8988T (cell line): ENCODE data around the gene NR2F1-AS1.
"Not testable (repeated sequence)": the region's sequence is repeated elsewhere in the genome, so short reads cannot be mapped to it uniquely, and the experiment has no call there.

Source experiments
- DNase-seq: peaks from one replicate; pipeline ENCODE4 v3.0.0; 2011

Gene NR2F1-AS1

GRCh38 chr5:93423300-93423699 lies 157.7 kb downstream of the NR2F1-AS1 start:
- no peak for DNase-seq

- DNase-seq = no peak
Measured at GRCh38 chr5:93422652-93423280, 158.3 kb downstream of the NR2F1-AS1 start.

GRCh38 chr5:93421987-93422401 lies 159.0 kb downstream of the NR2F1-AS1 start:
- DNase-seq = no peak

- no peak for DNase-seq
Measured at GRCh38 chr5:93421468-93421867, 159.6 kb downstream of the NR2F1-AS1 start.

- no peak for DNase-seq
Measured at GRCh38 chr5:93417490-93417889, 163.5 kb downstream of the NR2F1-AS1 start.

DNA sequence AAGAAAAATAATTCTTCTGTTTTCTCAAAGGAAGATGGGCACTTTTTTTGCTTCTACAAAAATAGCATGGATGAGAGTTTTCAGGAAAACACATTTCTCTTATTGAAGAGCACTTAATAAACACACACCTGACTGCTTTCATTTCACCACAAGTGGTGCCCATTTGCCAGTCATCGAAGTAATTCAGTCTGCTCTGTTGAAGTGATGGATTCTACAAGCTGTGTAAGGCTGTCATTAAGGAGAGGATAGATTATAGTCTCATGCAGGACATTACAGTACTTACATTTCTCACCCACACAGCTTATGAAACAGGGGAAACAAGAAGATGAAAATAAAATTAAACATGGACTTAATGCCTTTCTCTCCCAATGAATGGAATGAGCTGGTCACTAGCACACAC lies 165.2 kb downstream of the NR2F1-AS1 start:
- DNase-seq = no peak

- no peak for DNase-seq
Measured at GRCh38 chr5:93411716-93412115, 169.3 kb downstream of the NR2F1-AS1 start.

DNA sequence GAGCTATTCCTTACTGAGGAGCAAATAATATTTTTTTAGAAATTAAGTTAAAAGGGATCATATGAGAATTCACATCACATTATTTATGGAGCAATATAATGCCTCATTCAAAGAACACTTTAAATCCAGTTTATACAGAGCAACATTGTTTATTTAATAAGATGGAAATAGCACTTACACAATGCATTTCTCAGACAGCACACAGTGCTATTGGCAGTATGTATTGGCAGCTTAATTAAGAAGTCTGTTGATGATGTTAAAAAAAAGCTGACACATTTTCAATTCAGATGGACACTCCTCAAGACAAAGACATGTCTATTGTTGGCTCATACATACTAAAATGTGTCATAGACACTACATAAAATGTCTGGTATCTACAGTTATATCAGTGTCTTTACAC lies 171.3 kb downstream of the NR2F1-AS1 start:
- DNase-seq = no peak

DNA sequence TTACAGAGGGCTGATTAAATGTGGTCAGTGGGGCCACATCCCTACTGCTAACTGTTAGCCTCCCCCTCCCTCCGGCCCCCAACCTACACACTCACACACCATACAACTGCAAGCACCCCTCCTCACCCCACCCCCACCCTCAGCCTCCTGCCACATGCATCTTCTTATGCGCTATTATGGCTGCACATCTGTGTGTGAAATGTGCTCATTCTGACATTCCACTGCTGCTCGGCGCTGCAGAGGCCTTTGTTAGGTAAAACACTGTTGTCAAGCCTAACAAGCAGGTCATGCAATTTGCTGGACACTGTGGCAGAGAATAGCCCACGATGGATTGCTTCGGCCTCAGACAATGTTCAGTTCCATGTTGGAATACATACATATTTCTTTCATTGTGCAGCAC lies 173.6 kb downstream of the NR2F1-AS1 start:
- no peak for DNase-seq

- DNase-seq = no peak
Measured at GRCh38 chr5:93406971-93407401, 174.0 kb downstream of the NR2F1-AS1 start.

DNA sequence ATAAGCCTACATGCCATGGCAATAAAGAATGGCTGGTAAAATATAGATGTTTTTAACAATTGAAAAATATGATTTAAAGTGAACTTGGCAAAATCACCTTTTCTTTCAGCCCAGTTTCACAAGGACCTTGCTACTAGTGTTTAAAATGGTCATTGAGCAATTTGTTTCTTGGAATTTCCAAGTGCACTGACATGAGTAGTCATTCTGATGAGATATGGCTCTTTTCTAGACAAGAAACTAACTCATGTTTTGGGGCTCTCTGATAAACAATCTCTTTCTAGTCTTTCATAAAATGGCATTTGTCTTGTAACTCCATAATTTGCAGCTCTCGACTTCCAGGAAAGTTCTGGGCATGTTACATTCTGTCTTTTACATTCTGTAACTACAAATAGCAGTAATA lies 176.8 kb downstream of the NR2F1-AS1 start:
- no peak for DNase-seq

DNA sequence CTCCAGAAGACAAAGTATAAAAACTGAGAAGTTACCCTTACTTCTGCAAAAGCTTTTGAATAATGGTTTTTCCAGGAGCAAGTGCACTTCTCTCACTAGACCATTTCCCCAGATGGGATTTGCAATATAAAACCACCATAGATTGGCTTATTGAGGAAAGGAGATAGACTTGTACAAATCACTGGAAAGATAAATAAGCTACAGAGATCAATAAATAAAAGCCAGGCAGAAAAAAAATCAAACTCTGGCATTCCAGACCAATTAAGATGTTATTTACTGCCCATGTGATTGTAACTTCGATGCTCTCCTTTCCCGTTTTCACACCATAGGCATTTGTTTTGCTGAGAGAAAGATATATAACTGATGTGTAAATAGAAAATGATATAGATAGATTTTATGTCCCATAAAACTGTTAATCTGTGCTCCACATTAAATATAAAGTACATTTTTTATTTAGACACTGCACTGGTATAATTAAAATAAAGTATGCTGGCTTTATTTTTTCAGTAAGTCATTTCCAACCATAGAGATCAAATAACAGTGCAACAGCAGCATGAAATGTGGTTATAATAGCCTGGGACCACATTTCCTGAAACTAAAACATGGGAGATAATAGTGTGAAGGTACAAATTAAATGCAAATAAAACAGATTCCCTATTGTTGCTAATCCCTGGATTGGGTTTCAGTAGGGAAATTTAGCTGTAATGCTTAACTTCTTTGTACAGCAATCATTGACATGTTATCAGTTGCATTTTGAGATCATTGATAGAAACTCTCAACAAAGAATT lies 177.7 kb downstream of the NR2F1-AS1 start:
- DNase-seq = no peak

GRCh38 chr5:93402451-93402850 lies 178.6 kb downstream of the NR2F1-AS1 start:
- DNase-seq = no peak

DNA sequence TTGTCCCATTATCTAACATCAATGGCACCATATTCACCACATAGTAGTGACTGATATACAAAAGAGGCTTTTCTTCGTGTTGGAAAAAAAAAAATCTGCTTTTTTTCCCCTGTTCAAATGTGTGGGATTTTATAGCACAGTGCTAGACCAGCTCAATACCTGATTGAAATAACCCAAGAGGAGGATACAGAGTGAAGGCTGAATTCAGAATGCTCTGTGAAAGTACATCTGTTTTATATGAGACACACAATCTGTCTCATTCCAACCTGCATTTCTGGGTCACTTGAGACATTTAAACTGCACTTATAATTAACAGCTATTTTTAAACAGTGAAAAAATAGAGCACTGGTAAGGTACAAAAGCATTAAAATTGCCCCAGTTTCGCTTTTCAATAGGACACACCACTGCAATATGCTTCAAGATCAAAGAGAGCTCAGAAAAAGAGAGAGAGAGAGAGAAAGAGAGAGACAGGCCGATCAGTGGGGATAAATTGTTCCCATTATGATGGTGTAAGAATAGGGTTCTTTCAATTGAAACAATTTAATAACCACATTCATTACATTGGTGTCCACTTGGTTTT lies 179.3 kb downstream of the NR2F1-AS1 start:
- no peak for DNase-seq

DNA sequence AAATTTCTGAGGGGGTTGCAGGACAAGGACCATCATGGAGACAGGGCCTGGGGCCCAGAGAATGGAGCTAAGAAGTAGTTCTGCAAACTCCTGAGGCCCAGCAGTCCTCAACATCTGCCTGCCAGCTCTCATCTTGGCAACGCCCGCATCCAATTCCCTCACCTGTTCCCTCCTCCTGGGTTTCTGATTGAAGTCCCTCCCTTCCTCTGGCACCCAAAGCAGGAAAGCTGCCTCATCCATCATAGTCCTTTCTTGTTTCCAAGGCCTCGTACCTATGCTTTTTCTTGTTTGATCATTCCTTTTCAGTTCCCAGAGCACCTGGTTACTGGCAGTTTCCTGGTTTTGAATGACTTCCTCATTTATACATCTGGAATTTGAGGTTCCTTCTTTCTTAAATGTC lies 181.3 kb downstream of the NR2F1-AS1 start:
- DNase-seq = no peak

DNA sequence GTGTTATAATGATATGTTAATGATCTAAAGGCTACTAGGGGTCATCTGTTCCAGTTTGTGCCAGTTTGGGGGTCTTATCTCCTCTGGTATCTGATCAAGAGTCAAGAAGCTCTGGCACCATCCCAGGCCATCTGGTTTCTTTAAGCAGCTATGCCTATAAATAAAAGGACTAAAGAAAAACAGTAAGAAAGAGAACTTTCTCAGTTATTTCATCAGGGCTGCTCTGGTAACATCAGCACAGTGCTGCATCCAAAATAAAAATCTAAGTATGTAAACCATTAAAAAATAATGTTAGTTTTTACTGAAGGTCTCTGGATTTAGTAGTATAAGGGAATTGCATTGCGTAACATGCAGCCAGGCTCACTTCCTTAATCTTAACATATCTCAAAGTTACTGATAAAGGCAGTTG lies 185.0 kb downstream of the NR2F1-AS1 start:
- DNase-seq = no peak

GRCh38 chr5:93395010-93395409 lies 186.0 kb downstream of the NR2F1-AS1 start:
- no peak for DNase-seq

DNA sequence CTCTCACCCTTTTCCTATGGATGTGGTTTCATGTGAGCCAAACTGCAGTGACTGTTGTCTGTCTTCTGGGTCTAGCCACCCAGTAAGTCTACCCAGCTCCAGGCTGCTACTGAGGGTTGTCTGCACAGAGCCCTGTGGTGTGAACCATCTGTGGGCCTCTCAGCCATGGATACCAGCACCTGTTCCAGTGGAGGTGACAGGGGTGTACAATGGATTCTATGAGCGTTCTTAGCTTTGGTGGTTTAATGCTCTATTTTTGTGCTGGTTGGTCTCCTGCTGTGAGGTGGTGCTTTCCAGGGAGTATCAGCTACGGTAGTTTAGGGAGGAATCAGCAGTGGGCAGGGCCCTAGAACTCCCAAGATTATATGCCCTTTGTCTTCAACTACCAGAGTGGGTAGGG lies 186.7 kb downstream of the NR2F1-AS1 start:
- no peak for DNase-seq

DNA sequence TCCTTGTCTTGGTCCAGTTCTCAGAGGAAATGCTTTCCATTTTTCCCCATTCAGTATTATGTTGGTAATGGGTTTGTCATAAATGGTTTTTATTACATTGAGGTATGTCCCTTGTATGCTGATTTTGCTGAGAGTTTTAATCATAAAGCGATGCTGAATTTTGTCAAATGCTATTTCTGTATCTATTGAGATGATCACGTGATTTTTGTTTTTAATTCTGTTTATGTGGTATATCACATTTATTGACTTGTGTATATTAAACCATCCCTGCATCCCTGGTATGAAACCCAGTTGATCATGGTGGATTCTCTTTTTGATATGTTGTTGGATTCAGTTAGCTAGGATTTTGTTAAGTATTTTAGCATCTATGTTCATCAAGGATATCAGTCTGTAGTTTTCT lies 189.8 kb downstream of the NR2F1-AS1 start:
- not testable (repeated sequence) for DNase-seq

- DNase-seq = no peak
Measured at GRCh38 chr5:93385655-93386054, 195.4 kb downstream of the NR2F1-AS1 start.

DNA sequence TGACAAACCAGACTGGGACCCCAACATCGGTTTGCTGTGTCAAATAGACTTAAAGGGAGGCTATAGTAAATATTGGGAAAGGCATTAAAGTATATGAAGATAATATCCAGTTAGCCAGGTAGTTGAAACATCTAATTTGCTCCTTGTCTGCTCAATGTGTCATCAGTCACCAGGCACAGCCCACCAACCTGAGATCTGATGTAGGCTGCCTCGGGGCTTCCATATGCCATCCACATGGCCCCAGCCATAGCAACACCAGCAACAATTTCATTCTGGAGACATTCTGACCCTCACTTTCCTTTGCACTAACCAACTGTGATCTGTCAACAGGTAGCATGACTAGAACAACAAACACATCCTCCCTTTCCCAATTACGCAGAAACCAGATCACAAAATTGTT lies 196.0 kb downstream of the NR2F1-AS1 start:
- DNase-seq = no peak

DNA sequence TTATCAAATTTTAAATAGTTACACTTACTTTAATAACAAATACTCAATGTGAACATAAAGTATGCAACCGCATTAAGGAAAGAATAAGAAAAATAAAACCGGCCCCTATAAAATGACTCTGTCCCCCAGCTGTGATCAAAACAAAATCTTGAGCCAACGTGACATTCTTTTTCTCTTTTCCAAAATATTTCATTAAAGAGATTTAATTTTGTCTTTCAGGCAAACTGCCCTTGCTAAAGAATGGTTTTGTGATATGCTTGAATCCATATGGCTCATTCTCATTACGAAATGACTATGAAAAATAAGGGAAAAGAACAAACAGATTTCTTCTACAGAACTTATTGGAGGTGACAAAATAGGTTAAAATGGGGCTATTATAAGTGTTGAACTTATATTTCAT lies 197.0 kb downstream of the NR2F1-AS1 start:
- DNase-seq = no peak

DNA sequence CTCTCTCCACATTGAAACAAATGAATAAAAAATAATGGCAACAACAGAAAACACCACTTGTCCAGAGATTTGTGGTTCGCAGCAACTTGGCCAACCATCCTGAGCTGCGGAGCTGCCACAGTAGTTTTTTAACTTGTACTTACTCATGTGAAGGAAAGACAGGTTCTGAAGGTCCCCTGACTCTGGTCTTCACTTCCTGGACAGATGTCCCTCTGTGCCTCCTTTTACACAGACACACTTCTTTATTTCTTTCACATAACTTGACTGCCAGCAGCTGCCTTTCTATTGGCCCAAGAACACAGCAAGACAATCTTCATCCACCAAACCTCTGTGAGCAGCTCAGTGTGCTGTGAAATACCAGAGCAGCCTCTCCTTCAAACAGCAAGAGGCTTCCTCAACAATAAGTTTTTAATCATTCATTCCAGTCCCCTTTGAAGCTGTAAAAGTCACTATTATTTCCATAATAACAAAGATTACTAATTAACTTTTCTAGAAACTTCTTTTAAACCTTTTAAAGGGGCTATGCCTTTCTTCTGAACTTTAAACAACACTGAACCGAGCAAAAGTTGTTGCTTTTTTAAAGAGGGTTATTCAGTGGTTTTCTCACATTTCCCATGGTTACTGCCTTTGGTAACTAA lies 198.7 kb downstream of the NR2F1-AS1 start:
- no peak for DNase-seq

DNA sequence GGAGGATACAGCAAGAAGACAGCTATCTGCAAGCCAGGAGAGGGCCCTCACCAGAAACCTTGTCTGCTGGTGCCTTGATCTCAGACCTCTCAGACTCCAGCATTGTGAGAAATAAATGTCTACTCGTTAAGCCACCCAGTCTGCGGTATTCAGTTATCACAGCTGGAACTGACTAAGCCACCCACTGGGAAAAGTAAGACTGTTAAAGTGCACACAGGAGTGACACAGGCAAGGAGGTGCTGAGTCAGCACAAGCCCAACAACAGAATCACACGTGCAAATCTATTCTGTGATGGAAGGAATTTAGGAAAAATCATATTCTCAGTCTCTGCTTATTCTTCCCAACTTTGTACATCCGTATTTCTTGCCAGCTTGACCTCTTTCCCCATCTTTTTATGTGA lies 200.0 kb downstream of the NR2F1-AS1 start:
- DNase-seq = no peak
